HL-60 (cell line): ENCODE measurements around the gene DCTD.

ENCODE experiments used
- DNase-seq, 2 experiments: peaks; one replicate each; pipeline ENCODE4 v3.0.0-alpha.2; 2010 to 2020; ENCODE audit warnings: low read depth in 1 of 2, low spot score in 1 of 2
- H3K27ac ChIP-seq: fragments of 250-450 bp; sonication (Bioruptor Pico); replicated peaks from 2 replicates; pipeline ENCODE4 v1.5.1; 2020; ENCODE audit warnings: mild to moderate bottlenecking, moderate library complexity
- H3K27me3 ChIP-seq: fragments of 250-450 bp; sonication (Bioruptor Pico); 2 replicates; pipeline ENCODE4 v1.5.1; 2021; ENCODE audit warnings: mild to moderate bottlenecking, moderate library complexity; ENCODE audit not compliant: insufficient read depth, poor library complexity, severe bottlenecking
- H3K4me3 ChIP-seq: replicated peaks from 2 replicates; pipeline ENCODE4 v1.5.1; 2011; ENCODE audit warnings: mild to moderate bottlenecking, control low read depth, low read length; ENCODE audit not compliant: insufficient read depth
- CTCF ChIP-seq: IDR thresholded peaks from one replicate; pipeline ENCODE4 v1.5.1; 2011; ENCODE audit warnings: low read length, control low read depth, inconsistent platforms; ENCODE audit not compliant: insufficient read depth
- GABPA ChIP-seq: IDR thresholded peaks from 2 replicates; pipeline ENCODE4 v1.6.1; 2012; ENCODE audit warnings: low read depth
- POLR2AphosphoS5 ChIP-seq: IDR thresholded peaks from 2 replicates; pipeline ENCODE4 v1.6.1; 2012; ENCODE audit warnings: low read depth
- REST ChIP-seq: IDR thresholded peaks from 2 replicates; pipeline ENCODE4 v1.6.1; 2012; ENCODE audit warnings: low read depth; ENCODE audit not compliant: insufficient replicate concordance
- SPI1 ChIP-seq: IDR thresholded peaks from 2 replicates; pipeline ENCODE4 v1.6.1; 2012; ENCODE audit warnings: low read depth, mild to moderate bottlenecking, borderline replicate concordance

DCTD gene

GRCh38 chr4:182879913-182880312 is 37.3 kb downstream of the DCTD start:
- no peak for TF ChIP-seq REST
- no peak for TF ChIP-seq GABPA
- no peak for TF ChIP-seq CTCF
- no peak overlapping the region for H3K27ac ChIP-seq
- no peak overlapping the region for H3K4me3 ChIP-seq
- H3K27me3 ChIP-seq: no peaks in the 10 kb centered on the region
- no peak for DNase-seq

- H3K4me3 ChIP-seq: no peak overlapping the region
- DNase-seq: no peak
- H3K27ac ChIP-seq: no peak overlapping the region
- H3K27me3 ChIP-seq: no peaks in the 10 kb centered on the region
- TF ChIP-seq SPI1 (no peak), CTCF (no peak), POLR2AphosphoS5 (no peak), REST (no peak), GABPA (no peak)
Measured at GRCh38 chr4:182878633-182879495, 38.3 kb downstream of the DCTD start.

- DNase-seq: no peak
- Histone ChIP-seq H3K4me3 (no peak overlapping the region), H3K27ac (no peak overlapping the region), H3K27me3 (no peaks in the 10 kb centered on the region)
- TF ChIP-seq POLR2AphosphoS5 (no peak), REST (no peak), SPI1 (no peak), CTCF (no peak), GABPA (no peak)
Measured at GRCh38 chr4:182877326-182877883, 39.8 kb downstream of the DCTD start.
